Measurements from ENCODE around the gene LYRM2. TPM values are rescaled to one million over a fixed set of nuclear protein-coding genes. Genes with fewer than 3 reads are reported as not detected.

Gene LYRM2
- total RNA-seq, 1 experiment from 2014 or later: 10.5 TPM

DNA sequence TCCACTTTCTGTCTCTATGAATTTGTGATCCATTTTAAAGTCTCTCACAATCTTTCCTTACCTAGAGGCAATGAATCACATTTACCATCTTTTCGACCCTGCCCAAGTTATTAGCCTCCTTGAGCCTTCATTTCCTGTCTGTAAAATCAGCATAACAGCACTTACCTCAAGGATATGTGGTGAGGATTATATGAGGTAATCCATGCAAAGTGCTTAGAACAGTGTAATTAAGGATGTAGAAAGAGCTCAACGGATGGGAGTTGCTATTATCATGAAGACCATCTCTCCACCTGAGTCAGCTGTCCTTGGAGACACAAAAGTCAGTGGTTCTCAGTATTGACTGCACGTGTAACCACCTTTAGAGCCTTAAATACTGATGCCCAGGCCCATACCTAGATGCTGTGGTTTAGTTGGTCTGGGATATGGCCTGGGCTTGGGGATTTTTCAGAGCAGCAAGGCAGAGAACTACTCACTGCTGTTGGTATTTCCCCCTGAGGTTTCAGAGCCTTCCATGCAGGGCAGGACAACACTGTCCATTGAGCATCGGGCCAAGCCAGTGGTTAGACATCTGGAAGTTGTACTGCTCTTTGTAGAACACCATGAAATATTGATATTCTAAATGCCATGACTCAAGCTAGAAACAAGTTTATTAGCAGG, 55.8 kb downstream of the LYRM2 start:
- ChIA-PET CTCF (no interaction called here), POLR2A (ENCODE audit: unreplicated experiment) (no interaction called here)
- ATAC-seq (no peak), DNase-seq (no peak)
- H3K4me3 ChIP-seq (ENCODE audit: low read length): no peak overlapping the region
- no peak overlapping the region for H3K9ac ChIP-seq (ENCODE audit: low read length)
- H3F3A ChIP-seq (ENCODE audit: low read length, unreplicated experiment): no peaks in the 10 kb centered on the region
- H3K27ac ChIP-seq (ENCODE audit: low read length): no peak overlapping the region
- no TSS peak for BruUV-seq (replicated peaks)
- H2AFZ ChIP-seq (ENCODE audit: low read length): no peak overlapping the region
- no peaks in the 10 kb centered on the region for H3K36me3 ChIP-seq (ENCODE audit: low read depth, low read length)
- TF ChIP-seq EZH2 (IDR thresholded peaks at IDR 0.05; ENCODE audit: low read length, unreplicated experiment): no peak
- TF ChIP-seq, protein P1, sequence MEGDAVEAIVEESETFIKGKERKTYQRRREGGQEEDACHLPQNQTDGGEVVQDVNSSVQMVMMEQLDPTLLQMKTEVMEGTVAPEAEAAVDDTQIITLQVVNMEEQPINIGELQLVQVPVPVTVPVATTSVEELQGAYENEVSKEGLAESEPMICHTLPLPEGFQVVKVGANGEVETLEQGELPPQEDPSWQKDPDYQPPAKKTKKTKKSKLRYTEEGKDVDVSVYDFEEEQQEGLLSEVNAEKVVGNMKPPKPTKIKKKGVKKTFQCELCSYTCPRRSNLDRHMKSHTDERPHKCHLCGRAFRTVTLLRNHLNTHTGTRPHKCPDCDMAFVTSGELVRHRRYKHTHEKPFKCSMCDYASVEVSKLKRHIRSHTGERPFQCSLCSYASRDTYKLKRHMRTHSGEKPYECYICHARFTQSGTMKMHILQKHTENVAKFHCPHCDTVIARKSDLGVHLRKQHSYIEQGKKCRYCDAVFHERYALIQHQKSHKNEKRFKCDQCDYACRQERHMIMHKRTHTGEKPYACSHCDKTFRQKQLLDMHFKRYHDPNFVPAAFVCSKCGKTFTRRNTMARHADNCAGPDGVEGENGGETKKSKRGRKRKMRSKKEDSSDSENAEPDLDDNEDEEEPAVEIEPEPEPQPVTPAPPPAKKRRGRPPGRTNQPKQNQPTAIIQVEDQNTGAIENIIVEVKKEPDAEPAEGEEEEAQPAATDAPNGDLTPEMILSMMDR (conservative IDR thresholded peaks at IDR 0.05; ENCODE audit: low read depth, low read length): no peak
- no peak for TF ChIP-seq EZH2phosphoT487 (IDR thresholded peaks at IDR 0.05; ENCODE audit: borderline replicate concordance, low read length)
- H3K9me2 ChIP-seq (replicated peaks; ENCODE audit: low read length): no peaks in the 10 kb centered on the region
- no peaks in the 10 kb centered on the region for H3K4me1 ChIP-seq (ENCODE audit: insufficient read depth, low read length)
- no peaks in the 10 kb centered on the region for H3K79me2 ChIP-seq (ENCODE audit: low read length)
- no peaks in the 10 kb centered on the region for H3K27me3 ChIP-seq (ENCODE audit: low read length)
- no peaks in the 10 kb centered on the region for H3K9me3 ChIP-seq (ENCODE audit: low read length)
- H4K20me1 ChIP-seq (ENCODE audit: low read length): no peaks in the 10 kb centered on the region
- intact Hi-C loops (cut with micrococcal nuclease): no loop called here
- H3K4me2 ChIP-seq (ENCODE audit: low read length): no peak overlapping the region

DNA sequence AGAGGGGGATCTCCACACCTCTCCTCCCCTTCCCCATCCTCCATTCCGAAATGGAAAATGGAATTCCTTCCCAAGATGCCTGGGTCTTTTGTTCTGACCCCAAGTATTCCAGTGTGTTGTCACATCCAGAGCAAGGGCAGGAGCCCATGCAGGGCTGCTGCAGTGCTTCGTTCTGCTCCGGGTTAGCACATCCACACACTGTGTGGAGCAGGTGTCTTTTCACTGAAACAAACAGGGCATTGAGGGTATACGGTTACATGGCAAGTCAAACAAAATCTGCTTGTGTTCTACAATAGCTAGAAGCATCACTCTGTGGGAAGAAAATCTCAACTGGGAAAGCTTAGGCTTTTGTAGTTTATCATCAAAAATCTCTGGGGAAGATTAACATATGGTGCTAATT, 56.9 kb downstream of the LYRM2 start:
- Histone ChIP-seq H2AFZ (ENCODE audit: low read length) (no peak overlapping the region), H3K9me3 (ENCODE audit: low read length) (no peaks in the 10 kb centered on the region), H3F3A (ENCODE audit: low read length, unreplicated experiment) (no peaks in the 10 kb centered on the region), H3K79me2 (ENCODE audit: low read length) (no peaks in the 10 kb centered on the region), H4K20me1 (ENCODE audit: low read length) (no peaks in the 10 kb centered on the region), H3K4me2 (ENCODE audit: low read length) (no peak overlapping the region), H3K4me1 (ENCODE audit: insufficient read depth, low read length) (no peaks in the 10 kb centered on the region), H3K4me3 (ENCODE audit: low read length) (no peak overlapping the region), H3K27me3 (ENCODE audit: low read length) (no peaks in the 10 kb centered on the region), H3K27ac (ENCODE audit: low read length) (no peak overlapping the region), H3K36me3 (ENCODE audit: low read depth, low read length) (no peaks in the 10 kb centered on the region), H3K9ac (ENCODE audit: low read length) (no peak overlapping the region), H3K9me2 (replicated peaks; ENCODE audit: low read length) (no peaks in the 10 kb centered on the region)
- intact Hi-C loops (cut with micrococcal nuclease): no loop called here
- BruUV-seq (replicated peaks): no TSS peak
- no peak for ATAC-seq
- ChIA-PET POLR2A (ENCODE audit: unreplicated experiment) (no interaction called here), CTCF (no interaction called here)
- TF ChIP-seq EZH2phosphoT487 (IDR thresholded peaks at IDR 0.05; ENCODE audit: borderline replicate concordance, low read length) (no peak), EZH2 (IDR thresholded peaks at IDR 0.05; ENCODE audit: low read length, unreplicated experiment) (no peak)
- TF ChIP-seq, protein P1 (conservative IDR thresholded peaks at IDR 0.05; ENCODE audit: low read depth, low read length): no peak
- DNase-seq: no peak

DNA sequence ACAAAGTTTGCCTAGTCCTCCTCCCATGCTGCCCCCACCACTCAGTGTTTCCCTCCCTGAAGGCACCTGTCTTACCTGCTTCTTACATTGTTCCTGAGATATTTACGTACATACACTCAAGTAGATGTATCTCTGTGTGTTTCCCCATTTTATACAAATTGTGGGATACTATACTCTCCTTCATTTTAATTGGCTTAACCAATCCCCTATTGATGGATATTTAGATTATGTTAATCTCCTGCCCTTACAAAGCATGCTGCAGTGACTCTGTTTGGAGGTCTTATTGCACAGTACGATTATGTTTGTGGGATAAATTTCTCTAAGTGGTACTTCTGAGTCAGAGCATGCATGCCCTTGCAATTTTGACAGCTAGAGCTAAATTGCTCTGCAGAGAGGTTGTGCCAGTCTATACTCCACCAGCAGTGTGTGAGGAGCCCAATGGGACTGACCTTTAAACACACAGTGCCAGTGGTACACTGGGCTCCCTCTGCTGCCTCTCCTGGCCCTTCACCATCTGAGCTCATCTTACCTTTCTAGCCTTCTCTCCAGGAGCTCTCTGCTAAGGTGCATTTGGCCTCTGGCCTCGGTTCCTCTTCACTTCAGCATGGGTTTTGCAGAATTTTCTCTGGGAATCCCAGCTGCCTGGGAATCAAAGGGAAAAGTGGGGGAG, 57.4 kb downstream of the LYRM2 start:
- no peak overlapping the region for H3K4me3 ChIP-seq (ENCODE audit: low read length)
- H3K36me3 ChIP-seq (ENCODE audit: low read depth, low read length): no peaks in the 10 kb centered on the region

More for the DNA sequence above, 57.4 kb downstream of the LYRM2 start:
- Histone ChIP-seq H2AFZ (ENCODE audit: low read length) (no peak overlapping the region), H4K20me1 (ENCODE audit: low read length) (no peaks in the 10 kb centered on the region), H3K9ac (ENCODE audit: low read length) (no peak overlapping the region), H3K4me2 (ENCODE audit: low read length) (no peak overlapping the region), H3K79me2 (ENCODE audit: low read length) (no peaks in the 10 kb centered on the region), H3K4me1 (ENCODE audit: insufficient read depth, low read length) (no peaks in the 10 kb centered on the region), H3K9me2 (replicated peaks; ENCODE audit: low read length) (no peaks in the 10 kb centered on the region), H3K27me3 (ENCODE audit: low read length) (no peaks in the 10 kb centered on the region), H3F3A (ENCODE audit: low read length, unreplicated experiment) (no peaks in the 10 kb centered on the region), H3K27ac (ENCODE audit: low read length) (no peak overlapping the region), H3K9me3 (ENCODE audit: low read length) (no peaks in the 10 kb centered on the region)
- POLR2A ChIA-PET (ENCODE audit: unreplicated experiment): no interaction called here
- TF ChIP-seq, protein P1 (conservative IDR thresholded peaks at IDR 0.05; ENCODE audit: low read depth, low read length): no peak
- DNase-seq (no peak), ATAC-seq (no peak)
- no TSS peak for BruUV-seq (replicated peaks)
- intact Hi-C loops (cut with micrococcal nuclease): no loop called here
- CTCF ChIA-PET: no interaction called here

Data from PC-3 (cell line).